IMR-90 (cell line): ENCODE results near the gene B3GNT5. TPM values are rescaled to one million over a fixed set of nuclear protein-coding genes. Genes with fewer than 3 reads are reported as not detected.

ENCODE experiments used
- ATAC-seq: fragments of 200-7000 bp; cut with Tn5 transposase; 2 replicates; pipeline ENCODE4 v1.9.1; 2020; ENCODE audit warnings: low read depth, mild to moderate bottlenecking, moderate library complexity
- BruUV-seq: library from RNA; stranded (reverse); fragments of 400-500 nt; replicated peaks from 2 replicates; lab custom pipeline; 2021; lab: Mats Ljungman, UMichigan
- CTCF ChIA-PET: fragments of 300-600 bp; formaldehyde crosslinking; extraction: SDS; loops from one replicate; lab custom pipeline; 2021; ENCODE audit warnings: antibody characterized with exemption; lab: Yijun Ruan, JAX
- POLR2A ChIA-PET: fragments of 300-600 bp; sonication (Branson Sonifier 250); formaldehyde crosslinking; loops from one replicate; lab custom pipeline; 2022; ENCODE audit warnings: antibody characterized with exemption; ENCODE audit not compliant: unreplicated experiment; lab: Charles Lee
- DNase-seq: peaks from one replicate; pipeline ENCODE4 v3.0.0; 2013
- H2AFZ ChIP-seq: replicated peaks from 2 replicates; pipeline ENCODE3; 2013; ENCODE audit warnings: low read length, mild to moderate bottlenecking; ENCODE audit not compliant: poor library complexity
- H2AK5ac ChIP-seq: 2 replicates; pipeline ENCODE4 v1.6.1; 2013; ENCODE audit warnings: low read depth, low read length, inconsistent platforms
- H2AK9ac ChIP-seq: replicated peaks from 2 replicates; pipeline ENCODE3; 2013; ENCODE audit warnings: mild to moderate bottlenecking, low read depth, low read length, moderate library complexity; ENCODE audit not compliant: poor library complexity
- H2BK120ac ChIP-seq: 2 replicates; pipeline ENCODE4 v1.6.1; 2013; ENCODE audit warnings: low read depth, low read length, inconsistent platforms
- H2BK15ac ChIP-seq: 3 replicates; pipeline ENCODE4 v1.6.1; 2013; ENCODE audit warnings: low read depth, low read length, inconsistent platforms
- H2BK20ac ChIP-seq: 2 replicates; pipeline ENCODE4 v1.6.1; 2013; ENCODE audit warnings: low read depth, mild to moderate bottlenecking, inconsistent platforms, low read length, moderate library complexity
- H2BK5ac ChIP-seq: 2 replicates; pipeline ENCODE4 v1.6.1; 2013; ENCODE audit warnings: mild to moderate bottlenecking, low read depth, low read length, inconsistent platforms; ENCODE audit not compliant: poor library complexity, severe bottlenecking
- H3K14ac ChIP-seq: replicated peaks from 2 replicates; pipeline ENCODE4 v1.6.1; 2013; ENCODE audit warnings: low read depth, low read length, inconsistent platforms
- H3K18ac ChIP-seq: 2 replicates; pipeline ENCODE4 v1.6.1; 2013; ENCODE audit warnings: low read depth, low read length, control low read depth
- H3K23ac ChIP-seq: 2 replicates; pipeline ENCODE4 v1.6.1; 2013; ENCODE audit warnings: low read depth, low read length, inconsistent platforms
- H3K27ac ChIP-seq: 2 replicates; pipeline ENCODE4 v1.5.1; 2013; ENCODE audit warnings: mild to moderate bottlenecking, control low read depth, low read length; ENCODE audit not compliant: insufficient read depth
- H3K27me3 ChIP-seq: 2 replicates; pipeline ENCODE4 v1.6.1; 2013; ENCODE audit warnings: low read length; ENCODE audit not compliant: control insufficient read depth, insufficient read depth
- H3K36me3 ChIP-seq: 2 replicates; pipeline ENCODE4 v1.6.1; 2013; ENCODE audit warnings: low read length, mixed read lengths; ENCODE audit not compliant: control insufficient read depth, insufficient read depth
- H3K4ac ChIP-seq: 2 replicates; pipeline ENCODE4 v1.6.1; 2013; ENCODE audit warnings: low read depth, low read length, inconsistent platforms
- H3K4me1 ChIP-seq: 2 replicates; pipeline ENCODE4 v1.6.1; 2013; ENCODE audit warnings: low read length, mixed read lengths; ENCODE audit not compliant: control insufficient read depth, insufficient read depth
- H3K4me2 ChIP-seq: 2 replicates; pipeline ENCODE4 v1.6.1; 2013; ENCODE audit warnings: low read depth, mild to moderate bottlenecking, control low read depth, low read length, moderate library complexity
- H3K4me3 ChIP-seq: 2 replicates; pipeline ENCODE4 v1.5.1; 2013; ENCODE audit warnings: low read depth, mild to moderate bottlenecking, control low read depth, low read length, moderate library complexity; ENCODE audit not compliant: insufficient read depth
- H3K56ac ChIP-seq: 2 replicates; pipeline ENCODE4 v1.6.1; 2013; ENCODE audit warnings: low read length, inconsistent platforms; ENCODE audit not compliant: insufficient read depth; ENCODE audit errors: extremely low read depth
- H3K79me1 ChIP-seq, 2 experiments: 2 replicates each; pipeline ENCODE4 v1.6.1; 2013; ENCODE audit warnings: low read length in 2 of 2, inconsistent platforms in 1 of 2, low read depth in 1 of 2
- H3K9ac ChIP-seq: 2 replicates; pipeline ENCODE4 v1.6.1; 2013; ENCODE audit warnings: low read depth, low read length, control low read depth
- H3K9me1 ChIP-seq: 2 replicates; pipeline ENCODE4 v1.6.1; 2013; ENCODE audit warnings: low read length, inconsistent platforms; ENCODE audit not compliant: insufficient read depth
- H3K9me3 ChIP-seq: 2 replicates; pipeline ENCODE4 v1.6.1; 2013; ENCODE audit warnings: low read length; ENCODE audit not compliant: control insufficient read depth, insufficient read depth
- H4K20me1 ChIP-seq: 2 replicates; pipeline ENCODE4 v1.6.1; 2013; ENCODE audit warnings: low read length, inconsistent platforms; ENCODE audit not compliant: insufficient read depth
- H4K5ac ChIP-seq: 2 replicates; pipeline ENCODE4 v1.6.1; 2013; ENCODE audit warnings: mild to moderate bottlenecking, low read depth, low read length, control low read depth
- H4K8ac ChIP-seq, 2 experiments: 2 replicates each; pipeline ENCODE4 v1.6.1; 2013; ENCODE audit warnings: low read depth in 2 of 2, low read length in 2 of 2, control low read depth in 1 of 2, inconsistent platforms in 1 of 2
- H4K91ac ChIP-seq: 2 replicates; pipeline ENCODE4 v1.6.1; 2013; ENCODE audit warnings: low read depth, low read length, inconsistent platforms; ENCODE audit not compliant: insufficient read depth
- BHLHE40 ChIP-seq: fragments of 150-350 bp; IDR thresholded peaks from 2 replicates; pipeline ENCODE4 v1.6.1; 2016; ENCODE audit warnings: mild to moderate bottlenecking, low read depth, low read length
- CEBPB ChIP-seq: IDR thresholded peaks from 2 replicates; pipeline ENCODE4 v1.6.1; 2012; ENCODE audit warnings: low read depth, low read length, improper control_type of control experiment
- CHD1 ChIP-seq: IDR thresholded peaks from 2 replicates; pipeline ENCODE4 v1.6.1; 2012; ENCODE audit warnings: low read depth, low read length, improper control_type of control experiment
- FOS ChIP-seq: fragments of 150-350 bp; IDR thresholded peaks from 2 replicates; pipeline ENCODE4 v1.6.1; 2016; ENCODE audit warnings: low read depth, low read length
- MAFK ChIP-seq: IDR thresholded peaks from 2 replicates; pipeline ENCODE4 v1.6.1; 2012; ENCODE audit warnings: low read depth, low read length, improper control_type of control experiment
- MAZ ChIP-seq: IDR thresholded peaks from 2 replicates; pipeline ENCODE4 v1.6.1; 2012; ENCODE audit warnings: low read depth, mild to moderate bottlenecking, low read length, improper control_type of control experiment, moderate library complexity, borderline replicate concordance
- MXI1 ChIP-seq: IDR thresholded peaks from 2 replicates; pipeline ENCODE4 v1.6.1; 2012; ENCODE audit warnings: low read depth, mild to moderate bottlenecking, low read length, moderate library complexity, borderline replicate concordance
- NFE2L2 ChIP-seq: fragments of 150-350 bp; IDR thresholded peaks from 2 replicates; pipeline ENCODE4 v1.6.1; 2016; ENCODE audit warnings: low read depth, mild to moderate bottlenecking, low read length
- POLR2A ChIP-seq: IDR thresholded peaks from 2 replicates; pipeline ENCODE4 v1.6.1; 2012; ENCODE audit warnings: mild to moderate bottlenecking, low read depth, low read length
- RAD21 ChIP-seq: IDR thresholded peaks from 2 replicates; pipeline ENCODE4 v1.6.1; 2012; ENCODE audit warnings: low read length, improper control_type of control experiment
- RCOR1 ChIP-seq: IDR thresholded peaks from 2 replicates; pipeline ENCODE4 v1.6.1; 2012; ENCODE audit warnings: mild to moderate bottlenecking, low read length, improper control_type of control experiment; ENCODE audit not compliant: insufficient replicate concordance
- RFX5 ChIP-seq: IDR thresholded peaks from 2 replicates; pipeline ENCODE4 v1.8.0; 2012; ENCODE audit warnings: low read depth, mild to moderate bottlenecking, low read length, moderate library complexity
- SMC3 ChIP-seq: fragments of 150-350 bp; IDR thresholded peaks from 2 replicates; pipeline ENCODE4 v1.6.1; 2016; ENCODE audit warnings: low read depth, mild to moderate bottlenecking, antibody characterized with exemption, low read length, moderate library complexity
- WGBS, 2 experiments: methylation state at CpG; one replicate each; pipeline versions ENCODE4 v1.1.5 to v1.1.7; 2013; ENCODE audit warnings: missing lambda C conversion rate in 2 of 2; ENCODE audit not compliant: insufficient read length in 1 of 2; ENCODE audit errors: extremely low coverage in 2 of 2; 5-methylcytosine and 5-hydroxymethylcytosine counted together
- dilution Hi-C: fragments of 300-500 bp; cut with HindIII; formaldehyde crosslinking; loops from one replicate; pipeline ENCODE4 v1.14.3; 2018; ENCODE audit warnings: low sequenced_read_pairs; ENCODE audit not compliant: unreplicated experiment
- in situ Hi-C: fragments of 300-500 bp; cut with MboI; formaldehyde crosslinking; loops from 3 replicates; pipeline ENCODE4 v1.14.3; 2019; ENCODE audit warnings: low sequenced_read_pairs, inconsistent platforms, mixed read lengths
- intact Hi-C: fragments of 100-400 bp; cut with micrococcal nuclease; formaldehyde crosslinking; loops from 2 replicates; pipeline ENCODE4 v1.10.0; 2022
- polyA plus RNA-seq, 3 experiments: library from polyadenylated mRNA; depleted of rRNA; stranded (reverse); fragments of >200 nt; gene quantifications; 2 replicates each; pipeline ENCODE4 v1.2.3, GENCODE V29; 2012; ENCODE audit warnings: low replicate concordance in 1 of 3
- total RNA-seq: library from RNA; depleted of rRNA; stranded (reverse); fragments of >200 nt; gene quantifications from 2 replicates; pipeline ENCODE4 v1.2.3, GENCODE V29; 2012
- TF ChIP-seq, protein P1 (sequence below): conservative IDR thresholded peaks from 2 replicates; pipeline ENCODE4 v1.5.1; 2012; ENCODE audit warnings: mild to moderate bottlenecking, low read depth, low read length, improper control_type of control experiment
- TF ChIP-seq, protein P2 (sequence below): fragments of 150-350 bp; IDR thresholded peaks from 2 replicates; pipeline ENCODE4 v1.6.1; 2017; ENCODE audit warnings: mild to moderate bottlenecking, antibody characterized with exemption, low read length, low read depth
- TF ChIP-seq, protein P3 (sequence below): fragments of 150-350 bp; IDR thresholded peaks from 2 replicates; pipeline ENCODE4 v1.6.1; 2016; ENCODE audit warnings: low read depth, mild to moderate bottlenecking, low read length, moderate library complexity, borderline replicate concordance

B3GNT5 gene
- total and polyA plus RNA-seq, 2 of the 4 experiments (the other 2 are of a cell fraction): 1.6 to 3.4 TPM

DNA sequence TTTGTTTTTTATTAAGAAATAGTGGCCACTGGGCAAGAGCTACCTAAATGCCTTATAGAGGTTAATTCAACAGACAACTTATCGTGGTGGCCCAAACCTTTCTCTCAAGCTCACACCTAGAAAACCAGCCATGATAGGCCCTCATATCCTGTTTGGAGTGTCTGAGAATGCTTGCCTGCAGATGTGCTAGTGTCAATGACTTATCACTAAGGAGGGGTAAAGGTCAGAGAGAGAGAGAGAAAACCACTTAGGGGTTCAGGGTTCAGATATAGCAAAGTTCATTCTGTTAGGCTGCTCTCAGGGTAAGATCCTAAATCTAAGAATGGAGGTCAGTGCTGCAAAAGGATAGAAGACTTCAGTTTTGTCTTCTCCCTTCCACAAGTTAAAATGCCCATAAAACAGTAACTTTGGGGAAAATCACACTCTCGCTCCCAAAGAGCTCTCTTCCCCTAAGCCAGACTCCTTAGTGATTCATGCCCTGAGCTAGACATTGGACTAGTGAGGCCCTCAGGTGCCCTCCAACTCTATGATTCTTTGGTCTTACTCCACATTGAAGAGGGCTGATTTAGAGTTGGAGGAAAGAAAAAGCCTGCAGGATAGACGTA is 30.3 kb upstream of the B3GNT5 start:
- Histone ChIP-seq H3K4me3 (no peak overlapping the region), H3K56ac (no peak overlapping the region), H3K18ac (no peak overlapping the region), H3K27ac (no peak overlapping the region), H4K91ac (no peak overlapping the region), H4K20me1 (no peaks in the 10 kb centered on the region), H3K9me3 (no peaks in the 10 kb centered on the region), H3K4me2 (no peak overlapping the region), H3K9ac (no peak overlapping the region), H3K9me1 (no peaks in the 10 kb centered on the region), H4K8ac (no peak overlapping the region), H2AK9ac (no peak overlapping the region), H3K27me3 (peaks cover 31% of the 10 kb centered on the region), H2AFZ (no peak overlapping the region), H3K36me3 (no peaks in the 10 kb centered on the region), H2BK20ac (no peak overlapping the region), H3K4ac (no peak overlapping the region), H2BK5ac (no peak overlapping the region), H2BK120ac (no peak overlapping the region), H2BK15ac (no peak overlapping the region), H3K23ac (no peak overlapping the region), H2AK5ac (no peak overlapping the region), H3K14ac (no peak overlapping the region), H4K5ac (no peak overlapping the region), H3K79me1 (no peaks in the 10 kb centered on the region), H3K4me1 (no peaks in the 10 kb centered on the region)
- TF ChIP-seq MAFK (no peak), RCOR1 (no peak), BHLHE40 (no peak), POLR2A (no peak), FOS (no peak), RFX5 (no peak), MXI1 (no peak), NFE2L2 (no peak), SMC3 (no peak), CEBPB (no peak), RAD21 (no peak), MAZ (no peak), CHD1 (no peak)
- TF ChIP-seq, protein P1, sequence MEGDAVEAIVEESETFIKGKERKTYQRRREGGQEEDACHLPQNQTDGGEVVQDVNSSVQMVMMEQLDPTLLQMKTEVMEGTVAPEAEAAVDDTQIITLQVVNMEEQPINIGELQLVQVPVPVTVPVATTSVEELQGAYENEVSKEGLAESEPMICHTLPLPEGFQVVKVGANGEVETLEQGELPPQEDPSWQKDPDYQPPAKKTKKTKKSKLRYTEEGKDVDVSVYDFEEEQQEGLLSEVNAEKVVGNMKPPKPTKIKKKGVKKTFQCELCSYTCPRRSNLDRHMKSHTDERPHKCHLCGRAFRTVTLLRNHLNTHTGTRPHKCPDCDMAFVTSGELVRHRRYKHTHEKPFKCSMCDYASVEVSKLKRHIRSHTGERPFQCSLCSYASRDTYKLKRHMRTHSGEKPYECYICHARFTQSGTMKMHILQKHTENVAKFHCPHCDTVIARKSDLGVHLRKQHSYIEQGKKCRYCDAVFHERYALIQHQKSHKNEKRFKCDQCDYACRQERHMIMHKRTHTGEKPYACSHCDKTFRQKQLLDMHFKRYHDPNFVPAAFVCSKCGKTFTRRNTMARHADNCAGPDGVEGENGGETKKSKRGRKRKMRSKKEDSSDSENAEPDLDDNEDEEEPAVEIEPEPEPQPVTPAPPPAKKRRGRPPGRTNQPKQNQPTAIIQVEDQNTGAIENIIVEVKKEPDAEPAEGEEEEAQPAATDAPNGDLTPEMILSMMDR: no peak
- TF ChIP-seq, protein P2, sequence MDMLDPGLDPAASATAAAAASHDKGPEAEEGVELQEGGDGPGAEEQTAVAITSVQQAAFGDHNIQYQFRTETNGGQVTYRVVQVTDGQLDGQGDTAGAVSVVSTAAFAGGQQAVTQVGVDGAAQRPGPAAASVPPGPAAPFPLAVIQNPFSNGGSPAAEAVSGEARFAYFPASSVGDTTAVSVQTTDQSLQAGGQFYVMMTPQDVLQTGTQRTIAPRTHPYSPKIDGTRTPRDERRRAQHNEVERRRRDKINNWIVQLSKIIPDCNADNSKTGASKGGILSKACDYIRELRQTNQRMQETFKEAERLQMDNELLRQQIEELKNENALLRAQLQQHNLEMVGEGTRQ: no peak
- TF ChIP-seq, protein P3, sequence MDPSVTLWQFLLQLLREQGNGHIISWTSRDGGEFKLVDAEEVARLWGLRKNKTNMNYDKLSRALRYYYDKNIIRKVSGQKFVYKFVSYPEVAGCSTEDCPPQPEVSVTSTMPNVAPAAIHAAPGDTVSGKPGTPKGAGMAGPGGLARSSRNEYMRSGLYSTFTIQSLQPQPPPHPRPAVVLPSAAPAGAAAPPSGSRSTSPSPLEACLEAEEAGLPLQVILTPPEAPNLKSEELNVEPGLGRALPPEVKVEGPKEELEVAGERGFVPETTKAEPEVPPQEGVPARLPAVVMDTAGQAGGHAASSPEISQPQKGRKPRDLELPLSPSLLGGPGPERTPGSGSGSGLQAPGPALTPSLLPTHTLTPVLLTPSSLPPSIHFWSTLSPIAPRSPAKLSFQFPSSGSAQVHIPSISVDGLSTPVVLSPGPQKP: no peak
- in situ Hi-C loops (no loop called here), dilution Hi-C loops (no loop called here), intact Hi-C loops (no loop called here)
- no CpG with 5 or more reads among the region's 3 CpGs for WGBS, 2 experiments
- DNase-seq (no peak), ATAC-seq (no peak)
- ChIA-PET CTCF (no interaction called here), POLR2A (no interaction called here)
- BruUV-seq: no TSS peak
